ENCODE results near the gene MYO3B. TPM values are rescaled to one million over a fixed set of nuclear protein-coding genes. Genes with fewer than 3 reads are reported as not detected.

The MYO3B gene
- total RNA-seq, 1 experiment from 2014 or later = not detected

GRCh38 chr2:170155022-170155722 lies 22.8 kb upstream of the MYO3B start:
- Histone ChIP-seq H3K4me3 (no peak overlapping the region), H3K9me3 (replicated peaks) (no peaks in the 10 kb centered on the region), H3K27me3 (replicated peaks) (no peaks in the 10 kb centered on the region; the same call in 1 of the 2 replicates), H3K36me3 (no peaks in the 10 kb centered on the region), H3K4me1 (replicated peaks) (peaks cover 6% of the 10 kb centered on the region), H3K27ac (no peak overlapping the region)
- DNase-seq (ENCODE audit: low read depth in 1 of 2, low spot score in 2 of 2) = no peak

- no peak overlapping the region for H3K27ac ChIP-seq
- no peak overlapping the region for H3K4me3 ChIP-seq
Measured at GRCh38 chr2:170155723-170156253, 22.2 kb upstream of the MYO3B start.

GRCh38 chr2:170156592-170156991 lies 21.4 kb upstream of the MYO3B start:
- Histone ChIP-seq H3K4me3 (no peak overlapping the region), H3K27me3 (replicated peaks) (no peaks in the 10 kb centered on the region; the same call in 1 of the 2 replicates), H3K4me1 (replicated peaks) (peaks cover 6% of the 10 kb centered on the region), H3K9me3 (replicated peaks) (no peaks in the 10 kb centered on the region), H3K27ac (no peak overlapping the region), H3K36me3 (no peaks in the 10 kb centered on the region)
- DNase-seq (ENCODE audit: low read depth in 1 of 2, low spot score in 2 of 2) = no peak

More at GRCh38 chr2:170155723-170156253, 22.2 kb upstream of the MYO3B start:
- DNase-seq (ENCODE audit: low read depth in 1 of 2, low spot score in 2 of 2) = no peak
- Histone ChIP-seq H3K27me3 (replicated peaks) (no peaks in the 10 kb centered on the region; the same call in 1 of the 2 replicates), H3K36me3 (no peaks in the 10 kb centered on the region), H3K4me1 (replicated peaks) (peaks cover 6% of the 10 kb centered on the region), H3K9me3 (replicated peaks) (no peaks in the 10 kb centered on the region)

- Histone ChIP-seq H3K27me3 (replicated peaks) (no peaks in the 10 kb centered on the region; the same call in 1 of the 2 replicates), H3K4me1 (replicated peaks) (peaks cover 6% of the 10 kb centered on the region), H3K4me3 (no peak overlapping the region), H3K27ac (no peak overlapping the region), H3K36me3 (no peaks in the 10 kb centered on the region), H3K9me3 (replicated peaks) (no peaks in the 10 kb centered on the region)
- DNase-seq (ENCODE audit: low read depth in 1 of 2, low spot score in 2 of 2) = peak in 1 of 2 experiments; percentile 15
Measured at GRCh38 chr2:170157025-170157684, 20.8 kb upstream of the MYO3B start.

GRCh38 chr2:170159060-170159459 lies 18.9 kb upstream of the MYO3B start:
- H3K4me3 ChIP-seq = no peak overlapping the region
- no peaks in the 10 kb centered on the region for H3K9me3 ChIP-seq (replicated peaks)
- H3K27ac ChIP-seq = no peak overlapping the region
- peaks cover 6% of the 10 kb centered on the region for H3K4me1 ChIP-seq (replicated peaks)
- H3K27me3 ChIP-seq (replicated peaks) = no peaks in the 10 kb centered on the region; the same call in 1 of the 2 replicates
- no peak for DNase-seq (ENCODE audit: low read depth in 1 of 2, low spot score in 2 of 2)
- no peaks in the 10 kb centered on the region for H3K36me3 ChIP-seq

GRCh38 chr2:170161516-170162270 lies 16.3 kb upstream of the MYO3B start:
- no peak overlapping the region for H3K4me3 ChIP-seq
- H3K36me3 ChIP-seq = no peaks in the 10 kb centered on the region
- no peaks in the 10 kb centered on the region for H3K27me3 ChIP-seq (replicated peaks)
- H3K4me1 ChIP-seq (replicated peaks) = peaks cover 6% of the 10 kb centered on the region
- H3K27ac ChIP-seq = no peak overlapping the region
- no peak for DNase-seq (ENCODE audit: low read depth in 1 of 2, low spot score in 2 of 2)
- no peaks in the 10 kb centered on the region for H3K9me3 ChIP-seq (replicated peaks)

GRCh38 chr2:170162271-170162632 lies 15.7 kb upstream of the MYO3B start:
- Histone ChIP-seq H3K4me3 (no peak overlapping the region), H3K9me3 (replicated peaks) (no peaks in the 10 kb centered on the region), H3K36me3 (no peaks in the 10 kb centered on the region), H3K27ac (no peak overlapping the region), H3K4me1 (replicated peaks) (peaks cover under 1% of the 10 kb centered on the region; the same call in 1 of the 2 replicates), H3K27me3 (replicated peaks) (no peaks in the 10 kb centered on the region)
- DNase-seq (ENCODE audit: low read depth in 1 of 2, low spot score in 2 of 2) = peak in 1 of 2 experiments; percentile 3

GRCh38 chr2:170163411-170164065 lies 14.4 kb upstream of the MYO3B start:
- no peak overlapping the region for H3K27ac ChIP-seq
- DNase-seq (ENCODE audit: low read depth in 1 of 2, low spot score in 2 of 2) = no peak
- no peaks in the 10 kb centered on the region for H3K36me3 ChIP-seq
- no peaks in the 10 kb centered on the region for H3K9me3 ChIP-seq (replicated peaks)
- H3K4me3 ChIP-seq = no peak overlapping the region
- H3K27me3 ChIP-seq (replicated peaks) = no peaks in the 10 kb centered on the region
- no peaks in the 10 kb centered on the region for H3K4me1 ChIP-seq (replicated peaks)

- no peaks in the 10 kb centered on the region for H3K36me3 ChIP-seq
- no peak overlapping the region for H3K4me3 ChIP-seq
- H3K27me3 ChIP-seq (replicated peaks) = no peaks in the 10 kb centered on the region
- H3K9me3 ChIP-seq (replicated peaks) = no peaks in the 10 kb centered on the region
- DNase-seq (ENCODE audit: low read depth in 1 of 2, low spot score in 2 of 2) = no peak
- no peak overlapping the region for H3K27ac ChIP-seq
- H3K4me1 ChIP-seq (replicated peaks) = no peaks in the 10 kb centered on the region
Measured at GRCh38 chr2:170165129-170165528, 12.8 kb upstream of the MYO3B start.

GRCh38 chr2:170166735-170167134 lies 11.2 kb upstream of the MYO3B start:
- no peak overlapping the region for H3K4me3 ChIP-seq
- H3K9me3 ChIP-seq (replicated peaks) = no peaks in the 10 kb centered on the region
- no peak for DNase-seq (ENCODE audit: low read depth in 1 of 2, low spot score in 2 of 2)
- H3K4me1 ChIP-seq (replicated peaks) = no peaks in the 10 kb centered on the region
- H3K27me3 ChIP-seq (replicated peaks) = no peaks in the 10 kb centered on the region
- no peak overlapping the region for H3K27ac ChIP-seq
- H3K36me3 ChIP-seq = no peaks in the 10 kb centered on the region

- no peak for DNase-seq (ENCODE audit: low read depth in 1 of 2, low spot score in 2 of 2)
- no peaks in the 10 kb centered on the region for H3K27me3 ChIP-seq (replicated peaks)
- no peaks in the 10 kb centered on the region for H3K9me3 ChIP-seq (replicated peaks)
- H3K36me3 ChIP-seq = no peaks in the 10 kb centered on the region
- no peaks in the 10 kb centered on the region for H3K4me1 ChIP-seq (replicated peaks)
- no peak overlapping the region for H3K27ac ChIP-seq
- no peak overlapping the region for H3K4me3 ChIP-seq
Measured at GRCh38 chr2:170170281-170171040, 7.5 kb upstream of the MYO3B start.

- no peak overlapping the region for H3K4me3 ChIP-seq
- H3K27ac ChIP-seq = no peak overlapping the region
- DNase-seq (ENCODE audit: low read depth in 1 of 2, low spot score in 2 of 2) = no peak
- no peaks in the 10 kb centered on the region for H3K36me3 ChIP-seq
- H3K4me1 ChIP-seq (replicated peaks) = no peaks in the 10 kb centered on the region
- H3K27me3 ChIP-seq (replicated peaks) = no peaks in the 10 kb centered on the region
- no peaks in the 10 kb centered on the region for H3K9me3 ChIP-seq (replicated peaks)
Measured at GRCh38 chr2:170176212-170176611, 1.7 kb upstream of the MYO3B start.

Measured in SJSA1 (cell line).